ENCODE measurements around the gene FAM234B. TPM values are rescaled to one million over a fixed set of nuclear protein-coding genes. Genes with fewer than 3 reads are reported as not detected.
"Not testable (repeated sequence)": the region's sequence is repeated elsewhere in the genome, so short reads cannot be mapped to it uniquely, and the experiment has no call there.

The FAM234B gene
- total RNA-seq, 1 experiment from 2014 or later, result 4.3 TPM

- DNase-seq (ENCODE audit: low spot score), result no peak
These were observed 16.4 kb downstream of the FAM234B start for GRCh38 chr12:13060581-13060980.

DNA sequence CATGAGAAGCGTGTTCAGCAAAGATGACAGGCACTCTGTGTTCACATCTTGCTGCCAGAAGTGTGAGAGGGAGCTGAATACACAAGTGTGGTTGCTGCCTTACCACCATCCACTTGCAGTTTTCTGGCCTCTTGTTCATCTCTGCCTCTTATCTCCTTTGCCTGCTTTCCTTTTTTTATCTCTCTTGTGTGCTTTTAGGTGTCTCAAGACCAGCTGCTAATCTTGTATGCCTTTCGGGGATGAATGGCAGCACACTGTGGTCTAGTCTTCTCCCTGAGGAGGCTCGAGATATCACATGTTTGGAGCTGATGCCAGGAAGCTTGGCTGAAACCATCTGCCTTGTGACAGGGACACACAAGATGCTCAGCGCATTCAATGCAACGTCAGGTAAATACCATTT, 17.2 kb downstream of the FAM234B start:
- no peak for DNase-seq (ENCODE audit: low spot score)

- DNase-seq (ENCODE audit: low spot score), result no peak
These were observed 18.5 kb downstream of the FAM234B start for GRCh38 chr12:13062669-13063068.

DNA sequence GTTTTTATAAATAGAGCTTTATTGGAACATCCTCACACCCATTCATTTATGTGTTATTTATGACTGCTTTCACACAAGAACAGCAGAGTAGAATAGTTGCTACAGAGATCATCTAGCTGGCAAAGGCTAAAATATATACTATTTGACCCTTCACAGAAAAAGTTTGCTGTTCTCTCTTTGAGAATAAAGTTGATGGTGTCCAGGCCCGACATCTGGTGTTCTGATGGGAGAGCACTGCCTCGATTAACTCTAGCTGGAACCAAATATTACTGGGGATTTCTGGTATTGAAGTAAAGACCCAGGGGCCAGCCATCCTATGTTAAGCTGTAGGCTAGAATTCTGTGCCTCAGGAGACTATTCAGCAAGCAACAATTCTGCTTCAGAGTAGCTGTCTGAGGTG, 21.8 kb downstream of the FAM234B start:
- no peak for DNase-seq (ENCODE audit: low spot score)

GRCh38 chr12:13066459-13066858, 22.3 kb downstream of the FAM234B start:
- DNase-seq (ENCODE audit: low spot score), result no peak

GRCh38 chr12:13067322-13067721, 23.1 kb downstream of the FAM234B start:
- DNase-seq (ENCODE audit: low spot score), result no peak

- DNase-seq (ENCODE audit: low spot score), result no peak
These were observed 25.2 kb downstream of the FAM234B start for GRCh38 chr12:13069380-13069779.

- DNase-seq (ENCODE audit: low spot score), result no peak
These were observed 27.4 kb downstream of the FAM234B start for GRCh38 chr12:13071305-13072280.

DNA sequence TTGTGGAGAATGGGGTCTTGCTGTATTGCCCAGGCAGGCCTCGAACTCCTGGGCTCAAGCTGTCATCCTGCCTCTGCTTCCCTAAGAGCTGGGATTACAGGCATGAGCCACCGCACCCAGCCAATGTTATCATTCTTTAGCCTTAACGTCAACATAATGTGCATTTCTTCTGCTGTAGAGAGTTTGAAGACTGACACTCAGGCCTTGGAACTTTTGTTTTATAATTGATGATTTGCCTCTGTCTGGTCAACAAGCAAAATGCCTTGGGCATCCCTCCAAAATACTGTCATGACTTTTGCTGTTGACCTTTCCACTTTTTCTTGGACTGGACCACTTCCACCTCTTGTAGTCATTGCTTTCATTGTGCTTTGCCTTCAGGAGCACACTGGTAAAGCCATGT, 29.0 kb downstream of the FAM234B start:
- no peak for DNase-seq (ENCODE audit: low spot score)

DNA sequence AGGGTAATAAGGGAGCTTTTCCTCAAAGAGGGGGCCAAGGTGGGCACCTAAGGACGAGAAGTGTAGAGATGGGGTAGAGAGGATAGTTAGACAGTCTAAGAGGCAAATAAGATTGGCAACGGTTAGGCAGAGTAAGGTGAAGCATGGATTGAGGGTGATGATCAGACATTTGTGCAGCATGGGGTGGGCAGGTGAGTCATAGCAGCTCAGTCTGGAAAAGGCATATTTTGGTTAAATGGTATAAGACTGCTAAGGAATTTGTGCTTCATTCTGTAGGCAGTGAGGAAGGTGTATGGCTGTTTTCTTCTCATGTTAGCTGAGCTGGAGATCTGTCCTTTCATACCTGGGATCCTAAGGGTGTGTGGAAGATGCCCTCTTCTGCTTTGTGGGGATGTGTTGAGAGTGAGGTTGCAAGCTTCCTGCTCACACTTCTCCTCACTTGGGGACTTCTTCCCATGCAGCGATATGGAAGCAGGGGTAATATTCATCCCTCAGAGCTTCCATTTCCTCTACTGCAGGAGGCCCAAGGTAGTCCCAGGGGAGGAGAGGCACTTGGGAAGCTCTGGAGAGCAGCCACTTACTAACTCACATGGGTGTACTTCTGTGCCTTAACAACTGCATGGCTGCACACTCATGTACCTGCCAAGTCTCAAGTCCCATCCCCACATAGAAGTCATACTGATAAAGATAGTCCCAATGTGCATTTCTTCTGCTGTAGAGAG, 30.4 kb downstream of the FAM234B start:
- no peak for DNase-seq (ENCODE audit: low spot score)

DNA sequence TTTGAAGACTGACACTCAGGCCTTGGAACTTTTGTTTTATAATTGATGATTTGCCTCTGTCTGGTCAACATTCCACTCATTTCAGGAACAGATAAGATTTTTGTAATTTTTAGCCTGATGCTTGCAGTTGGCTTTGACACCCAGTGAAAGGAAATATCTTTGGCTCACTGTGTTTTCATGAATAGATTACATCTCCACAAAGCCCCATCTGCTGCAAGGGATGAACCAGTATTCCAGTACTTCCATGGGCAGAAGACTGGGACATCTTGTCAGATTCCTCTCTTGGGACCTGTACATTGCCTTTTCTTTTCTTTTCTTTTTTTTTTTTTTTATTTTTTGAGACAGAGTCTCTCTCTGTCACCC, 30.9 kb downstream of the FAM234B start:
- DNase-seq (ENCODE audit: low spot score), result no peak

DNA sequence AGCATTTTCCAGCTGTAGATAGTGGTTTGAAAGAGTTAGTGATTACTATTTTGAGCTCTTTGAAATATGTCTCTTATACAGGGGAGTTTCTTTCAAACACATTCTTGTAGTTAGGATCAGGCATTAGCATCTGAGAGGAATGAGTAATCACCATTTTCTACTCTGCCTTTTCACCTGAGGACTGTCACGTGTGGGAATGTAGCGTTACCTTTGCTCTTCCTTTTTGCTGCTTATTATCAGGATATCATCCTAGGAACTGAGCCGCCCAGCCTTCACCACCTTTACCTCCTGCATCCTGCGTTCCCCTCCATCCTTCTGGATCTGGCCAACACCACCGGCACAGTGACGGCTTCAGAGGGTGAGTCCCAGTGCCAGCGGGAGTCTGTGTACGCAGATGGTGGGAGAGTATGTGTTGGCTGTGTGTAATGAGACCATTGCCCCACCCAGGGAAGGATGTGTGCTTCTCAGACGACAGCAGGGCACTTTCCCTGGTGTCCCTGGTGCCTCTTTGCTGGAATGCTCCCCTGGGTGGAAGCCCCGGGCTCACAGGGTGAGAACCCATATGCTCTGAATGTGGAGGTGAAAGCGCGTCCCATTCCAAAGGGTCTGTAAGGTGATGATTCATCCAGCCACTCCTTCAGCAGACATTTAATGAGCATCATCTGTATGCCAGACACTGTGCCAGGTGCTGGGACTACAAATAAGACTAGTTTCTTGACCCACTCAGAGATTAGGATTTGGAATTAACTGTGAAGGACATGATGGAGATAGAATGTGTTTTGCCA, 31.8 kb downstream of the FAM234B start:
- DNase-seq (ENCODE audit: low spot score), result no peak

- no peak for DNase-seq (ENCODE audit: low spot score)
These were observed 35.3 kb downstream of the FAM234B start for GRCh38 chr12:13079440-13079906.

GRCh38 chr12:13080266-13080665, 36.1 kb downstream of the FAM234B start:
- no peak for DNase-seq (ENCODE audit: low spot score)

DNA sequence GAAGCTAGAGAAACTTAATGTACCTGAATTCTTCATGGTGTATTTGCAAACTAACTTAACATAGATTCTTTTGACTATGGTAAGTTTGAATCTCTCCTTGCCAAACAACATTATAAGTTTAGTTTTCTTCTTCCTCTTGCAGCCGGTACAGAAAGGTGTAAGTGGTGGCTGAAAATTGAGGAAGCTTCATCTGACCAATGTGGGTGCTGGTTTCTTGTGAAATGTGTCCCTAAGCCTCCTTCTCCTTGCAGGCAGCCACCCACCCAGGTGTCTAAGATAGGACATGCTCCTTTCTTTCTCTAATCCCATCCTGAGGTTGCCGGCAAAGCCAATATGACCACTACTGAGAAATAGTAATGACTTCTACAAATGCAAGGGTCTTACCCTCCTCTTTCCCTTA, 38.7 kb downstream of the FAM234B start:
- DNase-seq (ENCODE audit: low spot score), result no peak

GRCh38 chr12:13083638-13084037, 39.5 kb downstream of the FAM234B start:
- not testable (repeated sequence) for DNase-seq (ENCODE audit: low spot score)

- no peak for DNase-seq (ENCODE audit: low spot score)
These were observed 40.9 kb downstream of the FAM234B start for GRCh38 chr12:13084898-13085640.

DNA sequence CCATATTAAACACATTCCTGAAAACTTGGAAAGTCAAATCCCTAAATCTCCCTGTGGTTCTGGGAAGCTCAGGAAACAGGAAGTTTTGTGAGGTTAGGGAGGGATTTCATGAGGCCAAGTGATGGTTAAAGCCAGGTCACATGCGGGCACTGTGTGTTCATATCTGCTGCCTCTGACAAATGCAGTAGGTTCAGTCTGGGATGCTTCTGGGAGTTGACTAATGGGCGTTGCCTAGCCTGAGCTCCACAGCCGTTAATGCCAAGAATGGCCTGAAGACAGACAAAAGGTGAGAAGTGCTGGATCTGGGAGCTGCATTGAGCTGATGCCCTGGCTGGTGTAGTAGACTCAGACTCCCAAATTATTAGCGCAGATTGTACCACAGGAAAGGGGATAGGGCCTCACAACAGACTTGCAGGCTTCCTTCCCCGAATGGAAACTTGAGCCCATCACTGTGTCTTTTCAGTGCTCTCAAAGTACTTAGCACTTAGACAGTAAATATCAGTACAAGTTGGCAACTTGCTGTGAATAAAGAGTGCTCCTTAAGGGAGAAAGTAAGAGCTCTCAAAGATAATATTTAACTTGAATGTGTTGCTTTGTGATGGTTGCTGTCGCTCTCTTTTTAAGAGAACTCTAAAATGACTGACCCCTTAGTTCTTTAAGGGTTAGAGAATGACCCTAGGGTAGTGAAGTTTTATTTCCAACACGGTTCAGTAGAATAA, 41.9 kb downstream of the FAM234B start:
- DNase-seq (ENCODE audit: low spot score), result peak; percentile 65

GRCh38 chr12:13087766-13088165, 43.6 kb downstream of the FAM234B start:
- DNase-seq (ENCODE audit: low spot score), result no peak

DNA sequence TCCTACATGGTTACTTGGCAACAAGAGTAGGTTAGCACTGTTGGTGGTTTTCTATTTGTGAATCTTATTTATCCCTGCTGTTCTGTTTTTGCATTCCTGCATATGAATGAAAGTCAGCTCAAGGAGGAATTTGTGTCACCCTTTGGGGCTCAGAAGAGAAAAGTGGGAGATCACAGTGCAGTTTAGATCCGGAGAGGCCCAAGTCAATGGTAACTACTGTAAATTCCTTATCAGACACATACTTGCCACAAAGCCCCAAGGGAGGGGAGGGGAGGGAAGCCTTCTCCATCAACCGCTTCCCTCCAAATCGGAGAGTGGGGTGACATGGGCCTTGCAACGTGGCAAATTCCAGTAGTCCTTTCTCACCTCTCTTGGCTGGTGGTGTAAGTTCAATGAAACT, 44.3 kb downstream of the FAM234B start:
- no peak for DNase-seq (ENCODE audit: low spot score)

DNA sequence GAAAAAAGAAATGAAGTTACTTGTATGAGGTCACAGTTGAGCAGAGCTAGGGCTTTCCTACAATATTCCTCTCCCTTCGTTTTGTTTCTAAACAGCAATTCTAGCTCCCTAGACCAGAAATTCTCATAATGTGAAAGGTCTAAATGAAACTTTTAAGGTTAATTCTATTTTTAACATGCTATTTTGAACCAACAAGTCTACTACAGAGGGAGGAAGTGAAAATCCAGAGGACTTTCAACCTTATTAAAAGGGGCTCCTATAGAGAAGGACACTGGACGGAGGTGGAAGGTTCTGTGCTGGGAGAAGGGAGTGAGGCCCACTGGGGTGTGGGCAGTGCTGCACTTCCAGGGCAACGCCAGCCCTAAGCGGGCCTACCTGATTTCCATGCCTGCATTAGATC, 45.9 kb downstream of the FAM234B start:
- no peak for DNase-seq (ENCODE audit: low spot score)

All from A172 (cell line).